GM23248 (cell line): ENCODE measurements around the gene PPL. TPM values are rescaled to one million over a fixed set of nuclear protein-coding genes. Genes with fewer than 3 reads are reported as not detected.

ENCODE experiments used
- DNase-seq: peaks from one replicate; pipeline ENCODE4 v3.0.0-alpha.2; 2015
- H2AFZ ChIP-seq: fragments of 200-600 bp; sonication (generic); 2 replicates; pipeline ENCODE4 v1.6.1; 2016; ENCODE audit warnings: antibody characterized with exemption
- H3F3A ChIP-seq: fragments of 200-600 bp; sonication (generic); 2 replicates; pipeline ENCODE4 v1.6.1; 2016; ENCODE audit warnings: mild to moderate bottlenecking, antibody characterized with exemption, mixed run types; ENCODE audit not compliant: insufficient read depth
- H3K27ac ChIP-seq: fragments of 200-600 bp; sonication (generic); 2 replicates; pipeline ENCODE4 v1.5.1; 2016; ENCODE audit warnings: mild to moderate bottlenecking
- H3K27me3 ChIP-seq: fragments of 200-600 bp; sonication (generic); replicated peaks from 2 replicates; pipeline ENCODE4 v1.6.1; 2016; ENCODE audit warnings: mild to moderate bottlenecking; ENCODE audit not compliant: insufficient read depth
- H3K36me3 ChIP-seq: fragments of 200-600 bp; sonication (generic); 2 replicates; pipeline ENCODE4 v1.6.1; 2016; ENCODE audit warnings: low read depth, mild to moderate bottlenecking
- H3K4me1 ChIP-seq: fragments of 200-600 bp; sonication (generic); 2 replicates; pipeline ENCODE4 v1.6.1; 2016; ENCODE audit warnings: mild to moderate bottlenecking; ENCODE audit not compliant: insufficient read depth
- H3K4me2 ChIP-seq: fragments of 200-600 bp; sonication (generic); one replicate; pipeline ENCODE4 v1.6.1; 2016; ENCODE audit warnings: mild to moderate bottlenecking; ENCODE audit not compliant: unreplicated experiment
- H3K4me3 ChIP-seq: fragments of 200-600 bp; sonication (generic); 2 replicates; pipeline ENCODE4 v1.5.1; 2016; ENCODE audit warnings: mild to moderate bottlenecking
- H3K79me2 ChIP-seq: fragments of 200-600 bp; sonication (generic); 2 replicates; pipeline ENCODE4 v1.6.1; 2016; ENCODE audit warnings: mild to moderate bottlenecking; ENCODE audit not compliant: insufficient read depth
- H3K9ac ChIP-seq: fragments of 200-600 bp; sonication (generic); 2 replicates; pipeline ENCODE4 v1.6.1; 2016; ENCODE audit warnings: mild to moderate bottlenecking
- H3K9me2 ChIP-seq: fragments of 200-600 bp; sonication (generic); 2 replicates; pipeline ENCODE4 v1.6.1; 2016; ENCODE audit warnings: mixed run types, mild to moderate bottlenecking, moderate library complexity; ENCODE audit not compliant: insufficient read depth
- H3K9me3 ChIP-seq: fragments of 200-600 bp; sonication (generic); one replicate; pipeline ENCODE4 v1.6.1; 2017; ENCODE audit warnings: low read depth
- H4K20me1 ChIP-seq: fragments of 200-600 bp; sonication (generic); 2 replicates; pipeline ENCODE4 v1.6.0; 2016; ENCODE audit not compliant: insufficient read depth
- EZH2 ChIP-seq: fragments of 200-600 bp; sonication (generic); IDR thresholded peaks from 2 replicates; pipeline ENCODE4 v1.6.1; 2018; ENCODE audit warnings: antibody characterized with exemption, mild to moderate bottlenecking; ENCODE audit not compliant: insufficient read depth, poor library complexity, severe bottlenecking
- EZH2phosphoT487 ChIP-seq: fragments of 200-600 bp; sonication (generic); IDR thresholded peaks from 2 replicates; pipeline ENCODE4 v1.6.1; 2018; ENCODE audit warnings: antibody characterized with exemption, moderate library complexity, mild to moderate bottlenecking, low read depth; ENCODE audit not compliant: insufficient read depth
- WGBS, 2 experiments: methylation state at CpG; one replicate each; pipeline ENCODE4 v1.1.6; 2015 to 2017; ENCODE audit warnings: low lambda C conversion rate in 2 of 2, low coverage in 1 of 2; ENCODE audit errors: missing lambda C conversion rate in 2 of 2; 5-methylcytosine and 5-hydroxymethylcytosine counted together
- in situ Hi-C: fragments of 300-500 bp; cut with MboI; formaldehyde crosslinking; loops from 2 replicates; pipeline ENCODE4 v1.15.0; 2020
- polyA plus RNA-seq: library from polyadenylated mRNA; unstranded; fragments of >200 nt; fragmentation: Nextera tagmentation; extraction: Ambion mirVana; gene quantifications from 2 replicates; pipeline ENCODE4 v1.2.1, GENCODE V29; 2016
- total RNA-seq: library from RNA; depleted of rRNA; stranded (reverse); fragments of >200 nt; shearing (Covaris generic); gene quantifications from 2 replicates; pipeline ENCODE4 v1.2.3, GENCODE V29; 2014

PPL gene
- total and polyA plus RNA-seq, 2 experiments from 2014 or later = 1.2 to 1.7 TPM

- TF ChIP-seq EZH2 (no peak), EZH2phosphoT487 (no peak)
- in situ Hi-C loops = no loop called here
- H3K79me2 ChIP-seq = no peaks in the 10 kb centered on the region
- H3K27ac ChIP-seq = no peak overlapping the region
- H3K4me3 ChIP-seq = no peak overlapping the region
- WGBS, 2 experiments = 24 to 34% methylated on average over 4 of the region's 4 CpGs
- DNase-seq = peak; percentile 60
- peaks cover 8% of the 10 kb centered on the region; the same call in 1 of the 2 replicates for H3K4me1 ChIP-seq
- H3K9me2 ChIP-seq = no peaks in the 10 kb centered on the region
- H3F3A ChIP-seq = peaks cover 14% of the 10 kb centered on the region
- no peak overlapping the region for H3K9ac ChIP-seq
- no peak overlapping the region for H2AFZ ChIP-seq
- H4K20me1 ChIP-seq = no peaks in the 10 kb centered on the region
- H3K9me3 ChIP-seq = no peaks in the 10 kb centered on the region
- no peaks in the 10 kb centered on the region for H3K27me3 ChIP-seq
- peaks cover 31% of the 10 kb centered on the region for H3K36me3 ChIP-seq
- H3K4me2 ChIP-seq = no peak overlapping the region
Measured at GRCh38 chr16:4879049-4879448, 57.9 kb downstream of the PPL start.

GRCh38 chr16:4877380-4877685, 59.6 kb downstream of the PPL start:
- no peaks in the 10 kb centered on the region for H3K9me2 ChIP-seq
- peaks cover 7% of the 10 kb centered on the region for H3F3A ChIP-seq
- TF ChIP-seq EZH2phosphoT487 (no peak), EZH2 (no peak)
- DNase-seq = no peak
- no peaks in the 10 kb centered on the region for H3K27me3 ChIP-seq
- H3K4me2 ChIP-seq = no peak overlapping the region
- 89 to 94% methylated on average over 14 of the region's 14 CpGs for WGBS, 2 experiments
- no peak overlapping the region for H3K9ac ChIP-seq
- peaks cover 36% of the 10 kb centered on the region for H3K36me3 ChIP-seq
- H4K20me1 ChIP-seq = no peaks in the 10 kb centered on the region
- in situ Hi-C loops = no loop called here
- no peak overlapping the region for H3K27ac ChIP-seq
- peaks cover 5% of the 10 kb centered on the region; the same call in 1 of the 2 replicates for H3K4me1 ChIP-seq
- H3K9me3 ChIP-seq = no peaks in the 10 kb centered on the region
- no peak overlapping the region for H2AFZ ChIP-seq
- no peak overlapping the region for H3K4me3 ChIP-seq
- no peaks in the 10 kb centered on the region for H3K79me2 ChIP-seq

GRCh38 chr16:4876646-4877379, 60.1 kb downstream of the PPL start:
- no peak for DNase-seq
- Histone ChIP-seq H4K20me1 (no peaks in the 10 kb centered on the region), H3K4me3 (no peak overlapping the region), H3K79me2 (no peaks in the 10 kb centered on the region), H3K27ac (no peak overlapping the region), H3K4me2 (no peak overlapping the region), H3K27me3 (no peaks in the 10 kb centered on the region), H2AFZ (no peak overlapping the region), H3K4me1 (peaks cover under 1% of the 10 kb centered on the region; the same call in 1 of the 2 replicates), H3K9ac (no peak overlapping the region), H3K9me3 (no peaks in the 10 kb centered on the region), H3F3A (peaks cover 2% of the 10 kb centered on the region), H3K9me2 (no peaks in the 10 kb centered on the region), H3K36me3 (peaks cover 34% of the 10 kb centered on the region)
- WGBS, 2 experiments = 87 to 92% methylated on average over 11 of the region's 11 CpGs
- in situ Hi-C loops = no loop called here
- TF ChIP-seq EZH2 (no peak), EZH2phosphoT487 (no peak)

- no peak overlapping the region for H3K4me3 ChIP-seq
Measured at GRCh38 chr16:4874666-4875065, 62.3 kb downstream of the PPL start.

More at GRCh38 chr16:4874666-4875065, 62.3 kb downstream of the PPL start:
- peaks cover 2% of the 10 kb centered on the region; the same call in 1 of the 2 replicates for H3K79me2 ChIP-seq
- H3K9me2 ChIP-seq = no peaks in the 10 kb centered on the region
- no peaks in the 10 kb centered on the region for H3K27me3 ChIP-seq
- H3K9ac ChIP-seq = no peak overlapping the region
- no peak overlapping the region for H2AFZ ChIP-seq
- no peaks in the 10 kb centered on the region for H3K4me1 ChIP-seq
- TF ChIP-seq EZH2 (no peak), EZH2phosphoT487 (no peak)
- no peak for DNase-seq
- H4K20me1 ChIP-seq = no peaks in the 10 kb centered on the region
- no peak overlapping the region for H3K4me2 ChIP-seq
- peaks cover 22% of the 10 kb centered on the region; the same call in 1 of the 2 replicates for H3K36me3 ChIP-seq
- in situ Hi-C loops = no loop called here
- 64 to 69% methylated on average over 8 of the region's 8 CpGs for WGBS, 2 experiments
- H3F3A ChIP-seq = no peaks in the 10 kb centered on the region
- H3K9me3 ChIP-seq = no peaks in the 10 kb centered on the region
- no peak overlapping the region for H3K27ac ChIP-seq
